T-helper 9 cell (primary cell): ENCODE measurements around the gene ZNRF2.
"Not testable (repeated sequence)": the region's sequence is repeated elsewhere in the genome, so short reads cannot be mapped to it uniquely, and the experiment has no call there.

Source experiments
- DNase-seq: peaks from one replicate; pipeline ENCODE4 v3.0.0-alpha.2; 2020

Gene ZNRF2

GRCh38 chr7:30290317-30290716, 5.9 kb downstream of the ZNRF2 start:
- DNase-seq: not testable (repeated sequence)

- not testable (repeated sequence) for DNase-seq
These were observed 8.1 kb downstream of the ZNRF2 start for GRCh38 chr7:30292416-30293038.

GRCh38 chr7:30296304-30296703, 11.9 kb downstream of the ZNRF2 start:
- DNase-seq: not testable (repeated sequence)

GRCh38 chr7:30297499-30297898, 13.1 kb downstream of the ZNRF2 start:
- DNase-seq: not testable (repeated sequence)

DNA sequence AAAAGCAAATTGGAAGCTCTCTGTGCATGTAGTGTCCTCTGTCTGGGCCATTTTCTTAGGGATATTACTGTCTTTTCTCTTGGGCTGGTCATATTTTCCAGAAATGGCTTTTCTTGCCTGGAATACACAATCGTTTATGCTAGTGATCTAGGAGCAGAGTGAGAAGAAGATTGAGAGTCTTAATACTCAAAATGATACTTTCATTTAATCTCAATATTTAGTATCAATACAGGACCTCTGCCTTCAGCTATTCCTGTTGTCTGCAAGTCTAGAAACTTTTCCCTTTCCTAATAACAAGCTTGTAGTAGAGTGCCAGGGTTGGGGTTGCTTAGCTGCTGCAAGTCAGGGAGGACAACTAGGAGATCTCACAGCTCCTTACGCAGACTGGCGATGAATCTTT, 14.0 kb downstream of the ZNRF2 start:
- DNase-seq: not testable (repeated sequence)

- no peak for DNase-seq
These were observed 17.4 kb downstream of the ZNRF2 start for GRCh38 chr7:30301751-30302150.

DNA sequence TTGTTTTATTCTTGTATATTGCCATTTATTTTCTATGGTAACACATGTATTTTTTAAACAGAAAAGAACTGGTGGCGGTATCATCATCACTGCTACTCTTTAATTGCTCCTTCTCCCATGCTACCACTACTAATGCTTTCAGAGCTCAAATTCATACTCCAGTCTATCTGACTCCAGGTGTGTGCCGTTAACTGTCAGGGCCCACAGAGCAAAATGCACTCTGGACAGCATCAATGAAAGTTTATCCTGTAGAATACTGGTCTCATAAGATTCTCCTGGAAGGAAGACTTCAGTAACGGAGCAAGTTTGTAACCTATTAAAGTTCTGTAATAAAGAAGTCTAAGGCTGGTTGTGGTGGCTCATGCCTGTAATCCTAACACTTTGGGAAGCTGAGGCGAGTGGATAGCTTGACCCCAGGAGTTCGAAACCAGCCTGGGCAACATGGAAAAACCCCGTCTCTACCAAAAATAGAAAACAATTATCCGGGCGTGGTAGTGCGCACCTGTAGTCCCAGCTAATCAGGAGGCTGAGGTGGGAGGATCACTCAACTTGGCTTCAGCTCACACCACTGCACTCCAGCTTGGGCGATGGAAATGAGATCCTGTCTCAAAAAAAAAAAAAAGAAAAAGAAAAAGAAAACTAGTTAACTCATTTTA, 18.4 kb downstream of the ZNRF2 start:
- DNase-seq: no peak

DNA sequence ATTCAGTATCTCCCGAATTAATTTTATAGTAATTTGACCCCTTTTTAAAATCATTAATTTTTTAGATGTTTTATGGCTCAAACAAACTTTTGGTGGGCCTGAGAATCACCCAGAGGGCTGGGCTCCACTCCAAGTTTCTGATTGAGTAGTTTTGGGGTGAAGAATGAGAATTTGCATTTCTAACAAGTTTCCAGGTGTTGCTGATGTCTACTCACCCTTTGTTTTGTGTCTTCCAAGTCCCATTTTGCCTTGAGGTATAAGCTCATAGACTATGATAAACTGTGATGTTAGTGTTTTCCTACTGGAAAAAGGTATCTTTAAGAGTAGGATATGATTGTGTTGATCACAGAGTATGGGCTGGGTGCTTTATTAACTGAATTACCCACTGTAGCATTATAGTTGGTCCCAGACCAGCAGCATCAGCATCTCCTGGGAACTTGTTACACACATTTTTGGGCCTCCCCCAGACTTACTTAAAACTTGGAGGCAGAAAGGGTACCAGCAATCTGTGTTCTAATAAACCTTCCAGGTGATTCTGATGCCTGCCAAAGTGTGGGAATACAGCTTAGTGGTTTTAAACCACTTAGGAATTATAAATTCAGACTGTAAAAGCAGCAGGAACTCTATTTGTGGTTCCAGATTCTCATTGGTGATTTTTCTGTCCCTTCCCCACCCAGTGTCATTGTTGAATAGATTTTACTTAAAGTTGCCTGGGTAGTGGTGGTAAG, 19.1 kb downstream of the ZNRF2 start:
- no peak for DNase-seq

GRCh38 chr7:30304177-30304884, 19.9 kb downstream of the ZNRF2 start:
- no peak for DNase-seq

GRCh38 chr7:30306976-30307375, 22.6 kb downstream of the ZNRF2 start:
- DNase-seq: no peak

GRCh38 chr7:30308389-30308788, 24.0 kb downstream of the ZNRF2 start:
- DNase-seq: no peak

DNA sequence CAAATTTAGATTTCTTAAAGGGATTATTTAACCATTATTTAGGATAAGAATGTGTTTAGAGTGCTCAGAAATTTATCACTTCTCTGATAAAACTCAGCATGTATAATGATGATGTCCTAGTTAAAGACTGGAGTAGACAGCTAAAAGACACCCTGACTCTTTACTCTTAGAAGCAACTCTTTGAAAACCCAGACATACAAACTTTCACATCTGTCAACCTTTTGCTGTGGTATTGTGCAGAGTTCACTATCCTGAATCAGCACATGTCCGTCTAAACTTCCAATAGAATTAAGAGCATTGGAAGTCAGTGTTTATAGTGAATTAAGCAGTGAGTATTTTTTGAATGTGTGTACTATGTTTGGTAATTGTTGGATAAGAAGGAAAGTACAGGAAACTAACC, 24.9 kb downstream of the ZNRF2 start:
- DNase-seq: no peak

DNA sequence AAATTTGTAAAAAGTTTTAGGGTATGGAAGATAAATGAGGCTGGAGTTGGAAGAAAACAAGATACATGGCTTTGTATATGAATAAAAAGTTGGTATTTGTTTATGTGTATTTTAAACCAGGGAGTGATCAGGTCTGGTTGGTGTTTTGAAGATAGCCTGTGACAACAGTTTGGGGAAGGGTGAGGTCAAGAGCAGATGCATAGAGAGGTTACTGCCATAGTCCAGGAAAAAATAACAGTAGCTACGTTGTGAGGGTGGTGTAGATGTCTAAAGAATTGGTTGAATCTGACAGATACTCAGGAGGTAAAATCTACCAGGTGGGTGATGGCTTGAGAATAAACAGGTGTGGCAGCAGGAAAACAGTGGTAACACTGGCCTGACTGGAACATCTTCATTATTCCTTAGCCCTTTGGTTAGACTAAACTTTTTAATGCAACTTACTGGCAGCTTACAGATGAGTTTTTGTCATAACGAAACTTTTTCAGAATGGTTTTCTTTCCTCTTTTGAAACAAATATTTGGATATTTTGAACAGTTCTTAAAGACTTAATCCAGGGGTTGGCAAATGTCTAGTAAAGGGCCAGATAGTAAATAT, 25.5 kb downstream of the ZNRF2 start:
- DNase-seq: no peak

GRCh38 chr7:30310674-30311362, 26.4 kb downstream of the ZNRF2 start:
- DNase-seq: no peak

DNA sequence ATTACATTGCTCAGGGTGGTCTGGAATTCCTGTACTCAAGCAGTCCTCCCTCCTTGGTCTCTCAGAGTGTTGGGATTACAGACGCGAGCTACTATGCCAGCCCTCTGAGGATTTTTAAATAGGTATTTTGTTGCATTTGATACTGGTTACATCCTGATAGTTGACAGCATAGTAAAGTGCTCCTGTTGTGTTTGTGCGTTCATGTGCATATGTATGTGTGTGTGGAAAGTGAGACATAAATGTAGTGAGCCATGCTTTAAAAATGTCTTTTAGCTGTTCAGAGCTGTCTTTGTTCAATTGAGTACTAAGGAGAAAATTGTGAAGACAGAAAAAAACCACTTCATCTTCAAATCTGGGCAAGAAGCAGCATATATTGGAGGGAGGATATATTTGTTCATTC, 27.8 kb downstream of the ZNRF2 start:
- DNase-seq: no peak

GRCh38 chr7:30313348-30313747, 29.0 kb downstream of the ZNRF2 start:
- DNase-seq: no peak

DNA sequence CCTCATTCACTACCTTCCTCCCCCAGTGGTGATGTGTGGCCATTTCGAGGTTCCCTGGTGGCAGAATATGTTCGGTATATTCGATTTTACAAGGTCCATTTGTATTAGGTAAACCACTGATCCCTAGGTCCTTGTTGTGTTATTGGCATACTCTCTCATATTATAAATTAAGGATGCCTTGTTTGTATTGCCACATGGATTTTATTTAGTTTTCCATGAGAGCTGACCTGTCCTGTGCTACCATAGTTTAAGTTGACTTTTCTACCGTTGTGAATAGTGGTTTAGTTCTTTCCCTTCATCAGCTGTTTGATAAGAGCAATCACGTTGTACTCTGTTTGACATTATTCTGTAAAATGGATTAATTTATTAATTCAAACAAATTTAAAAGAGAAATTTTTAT, 29.4 kb downstream of the ZNRF2 start:
- DNase-seq: no peak

GRCh38 chr7:30315589-30315988, 31.2 kb downstream of the ZNRF2 start:
- no peak for DNase-seq

- no peak for DNase-seq
These were observed 36.0 kb downstream of the ZNRF2 start for GRCh38 chr7:30320392-30320791.

- DNase-seq: no peak
These were observed 36.9 kb downstream of the ZNRF2 start for GRCh38 chr7:30321089-30321881.

GRCh38 chr7:30321882-30322192, 37.4 kb downstream of the ZNRF2 start:
- DNase-seq: no peak
